ENCODE measurements around the gene MOGAT1.

Gene MOGAT1

DNA sequence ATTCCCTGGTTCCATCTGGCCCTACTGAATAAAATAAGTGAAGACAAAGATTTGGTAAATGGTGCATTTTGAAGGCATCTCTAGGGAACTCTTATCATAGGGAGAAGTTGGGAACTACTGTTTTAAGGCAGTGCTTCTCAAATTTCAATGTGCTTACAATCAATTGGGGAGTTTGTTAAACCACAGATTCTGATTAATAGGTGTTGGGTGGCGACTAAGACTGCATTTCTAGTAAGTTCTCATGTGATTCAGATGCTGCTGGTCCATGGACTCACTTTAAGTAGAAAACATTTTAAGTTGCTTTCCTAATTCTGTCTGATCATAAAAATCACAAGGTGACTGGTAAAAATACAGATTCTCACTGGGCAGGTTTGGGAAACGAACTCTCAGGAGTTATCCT lies 30.1 kb upstream of the MOGAT1 start:
- no peak for DNase-seq (ENCODE audit: low read depth, low spot score)
- Histone ChIP-seq H3K27me3 (ENCODE audit: insufficient read depth, insufficient read length) (no peaks in the 10 kb centered on the region), H3K36me3 (ENCODE audit: insufficient read depth, insufficient read length, low read length) (peaks cover 97% of the 10 kb centered on the region), H3K9me3 (ENCODE audit: insufficient read depth, low read length) (no peaks in the 10 kb centered on the region), H3K4me1 (ENCODE audit: insufficient read depth, insufficient read length) (no peaks in the 10 kb centered on the region), H3K4me3 (ENCODE audit: insufficient read length, low read depth) (no peak overlapping the region), H3K9ac (ENCODE audit: insufficient read length, low read depth) (no peak overlapping the region)
- TF ChIP-seq YY1 (IDR thresholded peaks at IDR 0.05; ENCODE audit: insufficient read depth, insufficient read length): no peak
- TF ChIP-seq ZNF274 (IDR thresholded peaks at IDR 0.05; ENCODE audit: low read depth, low read length): no peak
- TF ChIP-seq SUZ12 (IDR thresholded peaks at IDR 0.05; ENCODE audit: extremely low read depth, insufficient read depth, insufficient read length): no peak

GRCh38 chr2:222643134-222643533 lies 28.3 kb upstream of the MOGAT1 start:
- H3K27me3 ChIP-seq (ENCODE audit: insufficient read depth, insufficient read length): no peaks in the 10 kb centered on the region
- H3K4me1 ChIP-seq (ENCODE audit: insufficient read depth, insufficient read length): no peaks in the 10 kb centered on the region
- no peak for TF ChIP-seq ZNF274 (IDR thresholded peaks at IDR 0.05; ENCODE audit: low read depth, low read length)
- no peak for TF ChIP-seq SUZ12 (IDR thresholded peaks at IDR 0.05; ENCODE audit: extremely low read depth, insufficient read depth, insufficient read length)
- no peak for TF ChIP-seq YY1 (IDR thresholded peaks at IDR 0.05; ENCODE audit: insufficient read depth, insufficient read length)
- H3K9me3 ChIP-seq (ENCODE audit: insufficient read depth, low read length): no peaks in the 10 kb centered on the region
- H3K36me3 ChIP-seq (ENCODE audit: insufficient read depth, insufficient read length, low read length): peaks cover 97% of the 10 kb centered on the region
- H3K4me3 ChIP-seq (ENCODE audit: insufficient read length, low read depth): no peak overlapping the region
- no peak overlapping the region for H3K9ac ChIP-seq (ENCODE audit: insufficient read length, low read depth)
- no peak for DNase-seq (ENCODE audit: low read depth, low spot score)

DNA sequence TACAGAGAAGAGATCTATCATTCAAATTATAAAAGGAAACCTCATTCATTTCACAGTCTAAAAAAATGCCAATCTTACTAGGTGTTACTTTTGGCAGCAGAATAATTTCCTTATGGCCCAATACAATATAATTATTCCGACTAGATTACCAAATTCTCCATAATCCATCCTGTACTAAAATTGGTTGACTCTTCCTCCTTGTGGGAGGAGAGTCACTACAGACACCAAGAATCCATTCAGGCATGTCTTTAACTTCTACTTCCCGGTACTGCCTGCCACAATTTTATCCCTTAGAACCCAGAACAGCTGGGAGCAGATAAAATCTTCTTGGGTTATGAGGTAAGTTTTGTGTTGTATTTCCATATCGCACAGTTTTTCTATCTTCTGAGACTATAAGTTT lies 25.4 kb upstream of the MOGAT1 start:
- Histone ChIP-seq H3K36me3 (ENCODE audit: insufficient read depth, insufficient read length, low read length) (peaks cover 93% of the 10 kb centered on the region), H3K9me3 (ENCODE audit: insufficient read depth, low read length) (no peaks in the 10 kb centered on the region), H3K4me1 (ENCODE audit: insufficient read depth, insufficient read length) (no peaks in the 10 kb centered on the region), H3K9ac (ENCODE audit: insufficient read length, low read depth) (no peak overlapping the region), H3K27me3 (ENCODE audit: insufficient read depth, insufficient read length) (no peaks in the 10 kb centered on the region), H3K4me3 (ENCODE audit: insufficient read length, low read depth) (no peak overlapping the region)
- no peak for TF ChIP-seq YY1 (IDR thresholded peaks at IDR 0.05; ENCODE audit: insufficient read depth, insufficient read length)
- no peak for TF ChIP-seq SUZ12 (IDR thresholded peaks at IDR 0.05; ENCODE audit: extremely low read depth, insufficient read depth, insufficient read length)
- no peak for TF ChIP-seq ZNF274 (IDR thresholded peaks at IDR 0.05; ENCODE audit: low read depth, low read length)
- no peak for DNase-seq (ENCODE audit: low read depth, low spot score)

DNA sequence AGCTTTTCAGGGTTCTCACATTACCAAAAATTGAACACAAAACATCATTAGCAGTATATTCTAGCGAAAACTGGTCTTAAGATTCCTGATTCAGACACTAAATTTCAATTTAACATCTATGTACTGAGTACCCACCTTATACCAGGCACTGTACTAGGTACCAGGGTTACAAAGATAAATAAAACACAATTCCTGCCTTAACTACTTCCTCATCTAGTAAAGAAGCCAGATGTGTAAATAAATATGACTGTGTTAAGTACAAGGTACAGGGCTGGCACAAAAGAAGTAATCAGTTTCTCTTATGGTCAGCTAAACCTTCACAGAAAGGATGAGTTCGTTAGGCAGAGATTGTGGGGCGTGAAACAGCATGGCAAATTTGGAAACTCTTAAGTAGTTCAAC lies 21.7 kb upstream of the MOGAT1 start:
- no peaks in the 10 kb centered on the region for H3K27me3 ChIP-seq (ENCODE audit: insufficient read depth, insufficient read length)
- peaks cover 80% of the 10 kb centered on the region for H3K36me3 ChIP-seq (ENCODE audit: insufficient read depth, insufficient read length, low read length)
- H3K9ac ChIP-seq (ENCODE audit: insufficient read length, low read depth): no peak overlapping the region
- no peak for TF ChIP-seq ZNF274 (IDR thresholded peaks at IDR 0.05; ENCODE audit: low read depth, low read length)
- TF ChIP-seq YY1 (IDR thresholded peaks at IDR 0.05; ENCODE audit: insufficient read depth, insufficient read length): no peak
- TF ChIP-seq SUZ12 (IDR thresholded peaks at IDR 0.05; ENCODE audit: extremely low read depth, insufficient read depth, insufficient read length): no peak
- H3K4me1 ChIP-seq (ENCODE audit: insufficient read depth, insufficient read length): peaks cover 3% of the 10 kb centered on the region
- no peak overlapping the region for H3K4me3 ChIP-seq (ENCODE audit: insufficient read length, low read depth)
- DNase-seq (ENCODE audit: low read depth, low spot score): no peak
- H3K9me3 ChIP-seq (ENCODE audit: insufficient read depth, low read length): no peaks in the 10 kb centered on the region

DNA sequence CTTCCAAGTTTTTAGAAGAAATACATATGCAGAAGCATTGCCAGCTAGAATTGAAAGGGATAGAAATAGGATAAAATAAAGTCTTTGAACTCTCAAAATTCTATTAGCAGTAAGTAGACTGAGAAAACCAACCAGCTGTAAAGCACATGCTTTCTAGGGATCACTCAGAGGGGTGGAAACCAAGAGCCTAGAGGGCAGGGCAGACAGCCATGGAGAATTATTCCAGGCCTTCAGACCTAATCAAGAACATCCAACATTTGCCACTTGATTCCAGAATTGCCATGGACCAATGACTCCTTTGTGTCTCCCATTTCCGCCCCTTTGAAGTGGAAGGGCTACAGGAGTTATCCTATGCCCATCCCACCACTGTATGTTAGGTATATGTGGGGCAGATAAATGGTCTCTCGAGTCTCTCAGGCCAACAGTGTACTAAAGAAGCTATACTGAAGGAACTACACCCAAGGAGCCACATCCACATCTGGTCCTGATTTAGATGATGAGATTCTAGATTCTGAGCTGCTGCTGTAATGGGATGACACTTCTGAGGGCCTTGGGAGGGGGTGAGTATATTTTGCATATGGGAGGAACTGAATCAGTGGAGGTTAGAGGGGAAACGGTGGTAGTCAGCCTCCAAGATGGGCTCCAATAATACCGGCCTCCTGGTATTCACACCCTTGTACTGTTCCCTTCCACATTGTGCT lies 19.6 kb upstream of the MOGAT1 start:
- TF ChIP-seq YY1 (IDR thresholded peaks at IDR 0.05; ENCODE audit: insufficient read depth, insufficient read length) (no peak), ZNF274 (IDR thresholded peaks at IDR 0.05; ENCODE audit: low read depth, low read length) (no peak), SUZ12 (IDR thresholded peaks at IDR 0.05; ENCODE audit: extremely low read depth, insufficient read depth, insufficient read length) (no peak)
- H3K9ac ChIP-seq (ENCODE audit: insufficient read length, low read depth): no peak overlapping the region
- no peak overlapping the region for H3K4me3 ChIP-seq (ENCODE audit: insufficient read length, low read depth)
- H3K36me3 ChIP-seq (ENCODE audit: insufficient read depth, insufficient read length, low read length): peaks cover 60% of the 10 kb centered on the region
- no peaks in the 10 kb centered on the region for H3K27me3 ChIP-seq (ENCODE audit: insufficient read depth, insufficient read length)
- no peak for DNase-seq (ENCODE audit: low read depth, low spot score)
- no peaks in the 10 kb centered on the region for H3K9me3 ChIP-seq (ENCODE audit: insufficient read depth, low read length)
- H3K4me1 ChIP-seq (ENCODE audit: insufficient read depth, insufficient read length): peaks cover 3% of the 10 kb centered on the region

DNA sequence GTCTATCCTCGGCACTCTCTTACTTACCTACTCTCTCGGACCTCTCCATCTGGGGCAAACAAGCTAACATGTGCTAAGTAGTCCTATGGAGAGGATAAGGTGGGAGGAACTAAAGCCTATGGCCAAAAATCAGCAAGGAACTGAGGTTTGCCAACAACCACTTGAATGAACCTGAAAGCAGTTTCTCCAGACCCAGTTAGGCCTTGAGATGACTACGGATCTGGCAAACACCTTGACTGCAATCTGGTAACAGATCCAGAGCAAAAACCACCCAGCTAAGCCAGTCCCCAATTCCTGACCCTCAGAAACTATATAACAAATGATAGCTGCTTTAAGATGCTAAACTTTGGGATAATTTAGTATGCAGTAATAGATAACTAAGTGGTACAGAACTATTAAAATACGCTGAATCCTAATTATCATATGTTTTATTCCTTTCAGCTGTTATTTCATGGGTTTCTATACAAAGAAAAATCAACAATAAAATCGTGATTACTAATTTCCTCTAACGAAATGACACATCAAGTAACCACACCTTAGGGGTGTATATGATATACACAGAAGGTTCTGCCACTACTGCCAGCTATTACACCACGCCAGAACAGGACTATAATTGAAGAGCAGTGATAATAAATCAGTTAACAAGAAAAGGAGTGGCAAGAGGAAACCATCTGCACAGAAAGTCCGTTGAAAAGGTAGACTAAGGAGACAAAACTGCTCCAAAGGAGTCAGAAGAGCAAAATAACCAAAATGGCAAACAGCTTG lies 18.8 kb upstream of the MOGAT1 start:
- TF ChIP-seq ZNF274 (IDR thresholded peaks at IDR 0.05; ENCODE audit: low read depth, low read length) (no peak), YY1 (IDR thresholded peaks at IDR 0.05; ENCODE audit: insufficient read depth, insufficient read length) (no peak)
- no peak for DNase-seq (ENCODE audit: low read depth, low spot score)
- Histone ChIP-seq H3K27me3 (ENCODE audit: insufficient read depth, insufficient read length) (no peaks in the 10 kb centered on the region), H3K4me3 (ENCODE audit: insufficient read length, low read depth) (no peak overlapping the region), H3K4me1 (ENCODE audit: insufficient read depth, insufficient read length) (peaks cover 3% of the 10 kb centered on the region), H3K36me3 (ENCODE audit: insufficient read depth, insufficient read length, low read length) (peaks cover 52% of the 10 kb centered on the region), H3K9ac (ENCODE audit: insufficient read length, low read depth) (no peak overlapping the region), H3K9me3 (ENCODE audit: insufficient read depth, low read length) (no peaks in the 10 kb centered on the region)

GRCh38 chr2:222653280-222653679 lies 18.2 kb upstream of the MOGAT1 start:
- Histone ChIP-seq H3K9me3 (ENCODE audit: insufficient read depth, low read length) (no peaks in the 10 kb centered on the region), H3K9ac (ENCODE audit: insufficient read length, low read depth) (no peak overlapping the region), H3K4me3 (ENCODE audit: insufficient read length, low read depth) (no peak overlapping the region), H3K36me3 (ENCODE audit: insufficient read depth, insufficient read length, low read length) (peaks cover 46% of the 10 kb centered on the region), H3K4me1 (ENCODE audit: insufficient read depth, insufficient read length) (peaks cover 3% of the 10 kb centered on the region), H3K27me3 (ENCODE audit: insufficient read depth, insufficient read length) (no peaks in the 10 kb centered on the region)
- no peak for DNase-seq (ENCODE audit: low read depth, low spot score)
- TF ChIP-seq ZNF274 (IDR thresholded peaks at IDR 0.05; ENCODE audit: low read depth, low read length) (no peak), SUZ12 (IDR thresholded peaks at IDR 0.05; ENCODE audit: extremely low read depth, insufficient read depth, insufficient read length) (no peak), YY1 (IDR thresholded peaks at IDR 0.05; ENCODE audit: insufficient read depth, insufficient read length) (no peak)

All from NT2/D1 (cell line).